NCI-H2081 (cell line): ENCODE results near the gene MED29.
A peak's percentile ranks its signal among the peaks of the same experiment; 100 is the strongest.

ENCODE experiments used
- DNase-seq, 2 experiments: peaks; one replicate each; lab custom pipeline; 2025; lab: John Stamatoyannopoulos, UW

The MED29 gene

DNA sequence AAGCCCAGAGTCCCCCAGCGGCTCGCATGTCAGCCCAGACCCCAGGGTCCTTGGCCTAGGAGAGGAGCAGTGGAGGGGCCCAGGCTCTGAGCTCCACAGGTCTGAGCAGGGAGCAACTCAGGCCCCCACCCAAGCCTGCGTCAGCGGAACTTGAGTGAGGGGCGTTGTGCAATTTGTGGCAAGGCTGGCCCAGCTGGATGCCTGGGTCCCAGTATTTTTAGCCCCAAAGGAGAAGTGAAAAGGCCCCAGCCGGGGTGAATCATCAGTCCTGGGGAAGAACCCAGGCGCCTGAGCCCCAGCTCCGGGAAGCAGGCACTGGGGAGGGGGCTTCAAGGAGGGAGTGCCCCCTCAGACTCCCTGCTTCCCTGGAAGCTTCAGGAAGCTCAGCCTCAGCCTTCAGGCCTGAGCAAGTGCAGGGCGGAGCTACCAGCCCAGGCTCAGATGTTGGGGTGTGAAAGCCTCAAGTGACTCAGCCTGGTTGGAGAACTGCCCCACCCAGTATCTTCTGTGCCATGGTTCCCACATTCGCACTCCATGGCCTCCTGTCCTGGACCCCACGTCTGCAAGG is 7.2 kb downstream of the MED29 start:
- DNase-seq: no peak

DNA sequence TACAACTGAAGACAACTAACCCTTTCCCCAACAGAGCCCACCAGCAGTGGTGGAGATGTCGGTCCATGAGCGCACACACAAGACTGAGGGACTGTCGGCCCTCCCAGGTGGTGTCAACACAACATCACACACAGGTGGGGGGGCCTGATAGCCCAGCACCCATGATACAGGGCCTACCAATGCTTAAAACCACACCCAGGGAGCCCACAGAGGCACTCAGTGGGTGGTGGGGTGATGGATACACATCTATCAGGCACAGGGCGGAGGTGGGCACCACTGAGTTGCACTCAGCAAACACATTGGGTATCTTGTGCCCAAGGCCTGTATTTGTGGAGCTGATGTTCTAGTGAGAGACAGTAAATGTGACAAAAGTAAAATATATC is 8.5 kb downstream of the MED29 start:
- no peak for DNase-seq

DNA sequence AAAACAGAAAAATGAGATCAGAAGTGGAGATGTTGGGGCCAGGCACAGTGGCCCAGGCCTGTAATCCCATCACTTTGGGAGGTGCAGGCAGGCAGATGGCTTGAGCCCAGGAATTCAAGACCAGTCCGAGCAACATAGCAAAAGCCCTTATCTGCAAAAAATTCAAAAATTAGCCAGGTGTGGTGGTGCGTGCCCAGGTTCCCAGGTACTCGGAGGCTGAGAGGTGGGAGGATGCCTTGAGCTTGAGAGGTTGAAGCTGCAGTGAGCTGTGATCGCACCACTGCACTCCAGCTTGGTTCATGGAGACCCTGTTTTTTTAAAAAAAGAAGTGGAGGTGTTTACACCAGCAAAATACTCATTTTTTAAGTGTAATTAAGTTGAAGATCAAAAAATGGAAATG is 8.9 kb downstream of the MED29 start:
- no peak for DNase-seq

DNA sequence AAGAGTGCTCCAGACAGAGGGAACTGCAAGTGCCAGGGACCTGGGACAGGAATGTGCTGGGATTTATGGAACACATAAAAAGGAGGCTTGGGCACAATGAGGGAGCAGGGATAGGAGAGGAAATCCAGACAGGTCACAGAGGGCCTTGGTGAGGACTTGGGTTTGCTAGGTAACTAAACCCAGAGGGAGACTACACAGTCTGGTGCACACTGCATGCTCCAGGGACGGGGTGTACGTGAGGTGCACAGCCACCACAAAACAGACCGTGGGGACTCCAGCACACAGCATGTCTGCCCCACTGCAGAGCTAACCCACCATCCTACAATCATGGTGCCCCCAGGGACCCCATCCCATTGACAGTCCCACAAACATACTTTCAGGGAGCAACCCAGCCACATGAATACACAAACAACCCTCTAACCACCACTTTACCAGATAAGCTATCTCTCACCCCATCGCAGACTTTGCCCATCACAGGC is 9.9 kb downstream of the MED29 start:
- no peak for DNase-seq

DNA sequence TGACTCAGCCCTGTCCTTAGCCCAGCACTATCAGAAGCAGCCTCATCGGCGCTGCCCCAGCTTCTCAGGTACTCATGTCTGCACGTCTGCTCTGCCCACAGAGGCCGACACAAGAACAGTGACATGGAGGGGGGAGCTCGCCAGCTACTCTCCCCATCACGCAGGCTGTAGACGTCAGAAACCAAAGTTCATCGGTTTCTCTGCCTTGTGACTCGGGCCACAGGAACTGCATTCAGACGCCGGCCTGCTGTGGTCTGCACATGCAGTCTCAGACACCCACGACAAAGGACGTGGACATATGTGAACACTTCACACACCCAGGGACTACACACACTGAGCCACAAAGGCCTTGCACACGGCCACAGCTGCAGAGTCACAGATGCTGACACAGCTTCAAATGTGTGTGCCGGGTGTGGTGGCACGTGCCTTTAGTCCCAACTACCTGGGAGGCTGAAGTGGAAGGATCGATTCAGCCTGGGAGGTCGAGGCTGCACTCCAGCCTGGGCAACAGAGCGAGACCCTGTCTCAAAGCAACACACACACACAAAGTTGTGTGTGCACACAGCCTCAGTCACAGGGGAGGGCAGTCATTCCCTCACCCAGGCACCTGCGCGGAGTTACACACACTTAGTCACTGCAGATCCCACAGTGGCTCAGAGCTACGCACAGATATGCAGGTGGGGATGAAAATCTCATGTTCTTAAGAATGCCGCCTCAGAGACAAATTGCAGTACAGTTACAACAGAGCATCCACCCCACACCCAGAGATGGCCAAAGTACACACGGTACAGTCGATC is 10.6 kb downstream of the MED29 start:
- no peak for DNase-seq

DNA sequence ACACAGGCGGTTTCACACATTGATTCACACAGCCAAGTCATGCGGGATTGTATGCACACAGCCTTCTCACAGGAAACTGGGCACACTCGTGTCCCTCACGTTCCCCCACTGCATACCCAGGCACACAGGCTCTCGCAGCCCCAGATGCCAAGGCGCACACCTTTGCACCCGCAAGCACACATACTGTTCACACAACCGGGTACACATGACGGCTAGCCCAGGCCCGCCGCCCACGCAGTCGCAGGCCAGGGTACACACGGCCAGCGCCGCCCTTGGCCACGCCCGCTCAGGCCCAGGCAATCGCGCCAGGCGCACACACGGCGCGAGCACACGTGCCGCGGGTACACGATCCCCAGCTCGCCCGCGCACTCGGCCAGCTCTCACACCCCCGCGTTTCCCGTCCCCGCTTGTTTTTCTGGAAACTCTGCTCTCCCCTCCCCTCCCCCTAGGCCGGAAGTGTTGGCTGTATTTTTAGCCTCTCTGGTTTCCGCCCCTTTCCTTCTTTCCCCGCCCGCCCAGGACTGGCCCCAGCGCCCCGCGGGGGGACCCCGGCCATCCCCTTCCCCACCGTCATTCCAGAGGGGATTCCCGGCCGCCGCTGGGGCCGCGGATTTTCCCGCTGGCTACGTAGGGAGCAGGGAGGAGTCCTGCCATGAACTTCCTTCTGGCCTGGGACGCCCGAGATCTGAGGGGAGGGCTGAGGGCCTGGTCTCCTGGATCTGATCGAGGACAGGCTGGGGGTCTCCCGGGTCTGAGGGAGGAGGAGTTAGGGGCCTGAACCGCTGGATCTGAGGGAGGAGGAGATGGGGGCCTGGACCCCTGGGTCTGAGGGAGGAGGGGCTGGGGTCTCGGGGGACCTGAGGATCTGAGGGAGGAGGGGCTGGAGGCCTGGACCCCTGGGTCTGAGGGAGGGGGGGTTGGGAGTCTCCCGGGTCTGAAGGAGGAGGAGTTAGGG is 11.4 kb downstream of the MED29 start:
- peak; percentile 72 to 75 for DNase-seq

DNA sequence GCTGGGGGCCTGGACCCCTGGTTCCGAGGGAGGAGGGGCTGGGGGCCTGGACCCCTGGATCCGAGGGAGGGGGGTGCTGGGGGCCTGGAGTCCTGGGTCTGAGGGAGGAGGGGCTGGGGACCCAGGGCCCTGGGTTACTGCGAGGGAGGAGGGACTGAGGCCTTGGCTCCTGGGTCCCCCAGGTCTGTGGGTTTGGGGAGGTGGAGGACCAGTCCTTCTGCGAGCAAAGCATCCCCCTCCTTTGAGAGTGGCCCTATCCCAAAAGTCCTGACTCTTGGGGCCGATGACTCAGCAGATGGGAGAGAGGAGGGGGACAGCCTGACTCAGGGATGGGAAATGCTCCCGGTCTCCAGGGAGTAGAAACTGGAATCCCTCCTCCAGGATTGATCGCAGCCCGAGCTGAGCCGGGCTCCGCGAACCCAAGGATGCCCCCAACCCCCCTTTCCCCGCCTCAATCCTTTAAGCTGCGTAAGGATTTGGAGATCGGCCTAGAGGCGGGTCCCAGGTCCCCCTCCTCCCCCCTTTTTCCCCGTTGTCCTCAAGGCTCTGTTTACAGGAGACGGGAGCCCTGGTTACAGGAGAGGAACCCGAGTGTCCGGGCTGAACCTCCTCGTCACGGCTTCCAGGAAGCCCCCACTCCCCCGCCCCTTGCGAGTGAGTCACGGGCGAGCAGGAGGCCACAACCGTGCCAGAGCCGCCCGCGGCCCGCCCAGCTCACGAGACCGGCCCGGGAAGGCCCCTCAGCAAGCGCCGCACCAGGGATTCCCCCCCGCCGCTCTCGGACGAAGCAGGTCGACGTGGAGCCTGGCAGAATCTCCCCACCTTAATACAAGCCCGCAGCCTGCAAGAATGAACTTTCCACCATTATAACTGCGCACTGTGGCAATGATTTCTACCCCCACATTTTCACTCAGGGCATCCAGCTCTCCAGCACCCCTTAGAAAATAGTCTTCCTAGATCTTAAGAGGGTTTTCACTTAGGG is 12.4 kb downstream of the MED29 start:
- DNase-seq: no peak

DNA sequence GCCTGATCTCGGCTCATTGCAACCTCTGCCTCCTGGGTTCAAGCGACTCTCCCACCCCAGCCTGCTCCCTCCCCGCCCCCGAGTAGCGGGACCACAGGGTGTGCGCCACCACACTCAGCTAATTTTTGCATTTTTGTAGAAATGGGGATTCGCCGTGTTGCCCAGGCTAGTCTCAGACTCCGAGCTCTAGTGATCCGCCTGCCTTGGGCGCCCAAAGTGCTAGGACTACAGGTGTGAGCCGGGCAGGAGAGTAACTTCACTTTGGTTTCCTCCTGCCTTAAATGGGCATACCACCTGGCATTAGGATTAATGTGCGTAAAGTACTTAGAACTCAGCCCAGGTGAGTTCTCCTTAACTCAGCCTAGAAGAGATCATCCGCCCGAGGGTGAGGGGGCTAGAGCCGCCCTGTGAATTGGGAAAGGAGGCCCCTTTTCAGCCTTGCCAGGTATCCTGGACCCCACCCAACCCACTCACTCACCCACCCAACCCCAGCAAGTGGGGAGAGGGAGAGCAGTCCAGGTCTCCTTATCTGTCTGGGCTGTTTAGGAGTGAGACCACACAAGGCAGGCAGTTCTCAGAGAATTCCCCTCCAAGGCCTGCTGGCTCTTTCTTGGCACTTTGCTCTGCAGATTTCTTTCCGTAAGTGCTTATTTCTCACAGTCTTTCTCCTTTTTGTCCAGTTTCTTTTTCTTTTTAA is 14.2 kb downstream of the MED29 start:
- no peak for DNase-seq

DNA sequence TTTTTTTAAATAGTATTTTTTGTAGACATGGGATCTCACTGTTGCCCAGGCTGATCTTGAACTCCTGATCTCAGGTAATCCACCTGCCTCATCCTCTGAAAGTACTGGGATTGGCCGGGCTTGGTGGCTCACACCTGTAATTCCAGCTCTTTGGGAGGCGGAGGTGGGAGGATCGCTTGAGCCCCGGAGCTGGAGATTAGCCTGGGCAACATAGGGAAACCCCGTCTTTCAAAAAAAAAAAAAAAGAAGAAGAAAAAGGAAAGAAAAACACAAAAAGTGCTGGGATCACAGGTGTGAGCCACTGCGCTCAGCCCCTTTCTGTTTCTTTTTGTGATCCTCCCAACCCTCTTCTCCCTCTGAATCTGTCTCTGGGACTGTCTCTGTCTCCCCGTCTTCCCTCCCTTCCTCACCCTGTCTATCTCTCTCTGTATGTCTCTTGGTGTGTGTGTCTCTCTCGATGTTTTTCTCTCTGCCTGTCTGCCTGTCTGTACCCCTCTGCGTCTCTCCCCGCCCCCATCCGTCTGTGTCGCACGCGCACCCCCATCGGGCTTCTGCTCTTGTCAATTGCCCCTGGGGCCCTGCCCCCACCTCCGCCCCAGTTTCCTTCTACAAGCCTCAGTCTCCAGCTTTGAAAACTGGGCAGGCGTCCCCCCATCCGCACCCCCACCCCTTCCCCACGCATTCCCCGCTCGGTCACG is 14.9 kb downstream of the MED29 start:
- DNase-seq: no peak

DNA sequence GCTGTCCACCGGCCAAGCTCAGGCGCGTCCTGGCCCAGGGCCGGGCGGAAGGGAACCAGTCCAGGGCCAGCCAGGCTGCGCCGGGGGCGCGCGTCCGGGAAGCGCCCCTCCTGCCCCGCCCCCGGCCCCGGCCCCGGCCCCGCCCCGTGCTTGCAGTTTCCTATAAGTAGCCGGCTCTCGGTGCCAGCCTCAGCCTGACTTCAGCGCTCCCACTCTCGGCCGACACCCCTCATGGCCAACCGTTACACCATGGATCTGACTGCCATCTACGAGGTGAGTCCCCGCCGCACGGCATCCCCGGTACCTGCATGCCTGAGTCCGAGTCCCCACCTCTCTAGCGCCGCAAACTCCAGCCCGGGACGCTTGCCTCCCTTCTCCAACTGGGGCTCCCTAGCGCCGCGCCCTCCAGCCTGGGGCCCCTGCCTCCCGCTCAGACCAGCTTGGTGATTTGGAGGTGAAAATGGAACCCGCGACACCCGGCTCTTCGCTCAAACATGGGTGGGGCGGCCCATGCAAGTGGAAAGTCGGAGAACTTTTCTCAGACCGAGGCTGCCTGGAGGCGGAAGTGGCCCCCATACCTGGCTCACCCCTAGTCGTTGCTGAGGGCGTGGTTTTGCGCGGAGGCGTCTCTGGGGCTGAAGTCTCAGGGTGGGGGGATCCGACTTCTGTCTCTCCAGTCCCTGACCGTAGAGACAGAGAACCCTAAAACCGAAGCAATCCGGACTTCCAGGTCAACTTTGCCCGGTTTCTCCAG is 15.7 kb downstream of the MED29 start, which contains the start of gene ZFP36:
Gene ZFP36 (plus strand): TSS at position 192 of the 754 bp plus-strand sequence. CDS start 58 bp downstream, at position 250.
- peak; percentile 48 to 61 for DNase-seq

DNA sequence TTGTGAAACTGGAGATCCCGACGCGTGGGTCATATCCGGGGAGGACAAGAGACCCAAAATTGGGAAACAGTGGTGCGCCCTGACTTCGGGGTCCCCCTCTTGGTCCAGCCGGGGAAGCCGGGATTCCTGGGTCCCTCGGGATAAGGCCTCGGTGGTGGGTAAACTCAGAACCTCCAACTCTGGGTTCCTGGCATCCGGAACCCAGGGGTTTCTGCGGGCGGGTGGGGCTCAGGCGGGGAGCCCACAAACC is 16.2 kb downstream of the MED29 start:
- DNase-seq: no peak

DNA sequence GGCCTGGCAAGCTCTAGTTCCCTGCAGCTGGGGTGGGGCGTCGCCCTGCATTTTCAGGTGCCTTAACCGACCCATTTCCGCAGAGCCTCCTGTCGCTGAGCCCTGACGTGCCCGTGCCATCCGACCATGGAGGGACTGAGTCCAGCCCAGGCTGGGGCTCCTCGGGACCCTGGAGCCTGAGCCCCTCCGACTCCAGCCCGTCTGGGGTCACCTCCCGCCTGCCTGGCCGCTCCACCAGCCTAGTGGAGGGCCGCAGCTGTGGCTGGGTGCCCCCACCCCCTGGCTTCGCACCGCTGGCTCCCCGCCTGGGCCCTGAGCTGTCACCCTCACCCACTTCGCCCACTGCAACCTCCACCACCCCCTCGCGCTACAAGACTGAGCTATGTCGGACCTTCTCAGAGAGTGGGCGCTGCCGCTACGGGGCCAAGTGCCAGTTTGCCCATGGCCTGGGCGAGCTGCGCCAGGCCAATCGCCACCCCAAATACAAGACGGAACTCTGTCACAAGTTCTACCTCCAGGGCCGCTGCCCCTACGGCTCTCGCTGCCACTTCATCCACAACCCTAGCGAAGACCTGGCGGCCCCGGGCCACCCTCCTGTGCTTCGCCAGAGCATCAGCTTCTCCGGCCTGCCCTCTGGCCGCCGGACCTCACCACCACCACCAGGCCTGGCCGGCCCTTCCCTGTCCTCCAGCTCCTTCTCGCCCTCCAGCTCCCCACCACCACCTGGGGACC is 16.6 kb downstream of the MED29 start:
- DNase-seq: no peak

DNA sequence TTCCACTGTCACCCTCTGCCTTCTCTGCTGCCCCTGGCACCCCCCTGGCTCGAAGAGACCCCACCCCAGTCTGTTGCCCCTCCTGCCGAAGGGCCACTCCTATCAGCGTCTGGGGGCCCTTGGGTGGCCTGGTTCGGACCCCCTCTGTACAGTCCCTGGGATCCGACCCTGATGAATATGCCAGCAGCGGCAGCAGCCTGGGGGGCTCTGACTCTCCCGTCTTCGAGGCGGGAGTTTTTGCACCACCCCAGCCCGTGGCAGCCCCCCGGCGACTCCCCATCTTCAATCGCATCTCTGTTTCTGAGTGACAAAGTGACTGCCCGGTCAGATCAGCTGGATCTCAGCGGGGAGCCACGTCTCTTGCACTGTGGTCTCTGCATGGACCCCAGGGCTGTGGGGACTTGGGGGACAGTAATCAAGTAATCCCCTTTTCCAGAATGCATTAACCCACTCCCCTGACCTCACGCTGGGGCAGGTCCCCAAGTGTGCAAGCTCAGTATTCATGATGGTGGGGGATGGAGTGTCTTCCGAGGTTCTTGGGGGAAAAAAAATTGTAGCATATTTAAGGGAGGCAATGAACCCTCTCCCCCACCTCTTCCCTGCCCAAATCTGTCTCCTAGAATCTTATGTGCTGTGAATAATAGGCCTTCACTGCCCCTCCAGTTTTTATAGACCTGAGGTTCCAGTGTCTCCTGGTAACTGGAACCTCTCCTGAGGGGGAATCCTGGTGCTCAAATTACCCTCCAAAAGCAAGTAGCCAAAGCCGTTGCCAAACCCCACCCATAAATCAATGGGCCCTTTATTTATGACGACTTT is 17.4 kb downstream of the MED29 start:
- peak in 1 of 2 experiments; percentile 18 for DNase-seq

DNA sequence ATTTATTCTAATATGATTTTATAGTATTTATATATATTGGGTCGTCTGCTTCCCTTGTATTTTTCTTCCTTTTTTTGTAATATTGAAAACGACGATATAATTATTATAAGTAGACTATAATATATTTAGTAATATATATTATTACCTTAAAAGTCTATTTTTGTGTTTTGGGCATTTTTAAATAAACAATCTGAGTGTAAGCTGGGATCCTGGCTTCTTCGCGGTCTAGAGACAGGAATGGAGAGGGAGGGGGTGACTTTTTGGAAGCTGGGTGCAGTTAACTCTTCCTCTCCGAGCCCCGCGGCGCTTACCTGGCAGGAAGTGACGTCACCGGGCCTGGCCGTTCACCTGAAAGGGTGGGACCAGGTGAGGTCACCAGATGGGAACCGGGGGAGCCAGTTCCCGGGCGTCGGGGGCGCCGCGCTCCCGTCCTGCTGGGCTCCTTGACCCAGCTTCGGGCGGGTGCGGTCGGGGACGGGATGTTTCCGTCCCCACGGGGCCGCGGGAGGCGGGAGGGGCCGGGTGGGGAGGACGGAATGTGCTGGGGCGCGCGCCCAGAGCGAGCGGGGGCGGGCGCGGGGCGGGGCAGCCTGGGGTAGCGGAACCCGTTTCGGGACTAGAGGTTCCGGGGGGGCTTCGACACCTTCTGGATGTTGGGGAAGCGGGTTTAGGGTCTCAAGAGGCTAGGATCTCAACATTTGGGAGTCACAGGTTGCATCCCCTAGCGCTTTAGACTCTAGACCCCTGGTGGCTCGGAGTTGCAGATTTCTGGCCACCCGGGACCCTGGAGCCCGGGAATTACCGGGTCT is 18.2 kb downstream of the MED29 start:
- DNase-seq: peak; percentile 91 to 92

DNA sequence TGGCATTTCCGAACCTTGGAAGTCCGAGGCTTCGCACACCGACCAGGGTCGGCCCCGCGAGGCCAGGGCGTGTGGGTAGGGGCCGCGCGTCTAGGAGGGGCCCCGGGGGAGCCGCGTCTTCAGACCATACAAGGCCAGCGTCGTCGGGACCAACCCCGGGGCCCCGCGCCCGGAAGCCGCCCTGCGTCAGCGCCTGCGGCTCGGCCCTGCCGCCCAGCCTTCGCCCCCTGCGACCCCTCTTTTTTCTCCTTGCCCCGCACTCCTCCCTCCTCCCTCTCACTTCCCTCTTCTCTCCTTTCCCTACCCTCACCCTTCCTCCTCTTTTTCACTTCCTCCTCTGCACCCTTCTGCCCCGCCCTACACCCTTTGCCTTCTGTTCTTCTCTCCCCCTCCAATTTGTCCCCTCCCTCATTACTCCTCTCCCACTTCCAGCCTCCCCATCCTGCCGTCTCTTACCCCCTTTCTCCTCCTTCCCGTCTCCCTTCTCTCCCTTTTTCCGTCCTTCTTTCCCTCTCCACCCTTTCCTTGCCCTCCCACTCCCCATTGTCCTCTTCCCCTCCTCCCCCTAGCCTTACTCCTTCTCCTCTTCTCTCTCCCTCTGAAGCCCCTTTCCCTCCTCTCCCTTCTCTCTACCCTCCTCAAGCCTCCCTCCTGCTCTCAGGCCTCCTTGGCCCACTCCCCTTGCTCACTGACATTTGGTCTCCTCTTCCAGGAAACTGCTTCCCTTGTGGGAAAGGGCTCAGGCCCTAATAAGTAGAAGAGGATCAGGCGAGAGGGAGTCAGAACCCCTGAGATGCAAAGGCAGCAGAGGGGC is 19.0 kb downstream of the MED29 start:
- no peak for DNase-seq

DNA sequence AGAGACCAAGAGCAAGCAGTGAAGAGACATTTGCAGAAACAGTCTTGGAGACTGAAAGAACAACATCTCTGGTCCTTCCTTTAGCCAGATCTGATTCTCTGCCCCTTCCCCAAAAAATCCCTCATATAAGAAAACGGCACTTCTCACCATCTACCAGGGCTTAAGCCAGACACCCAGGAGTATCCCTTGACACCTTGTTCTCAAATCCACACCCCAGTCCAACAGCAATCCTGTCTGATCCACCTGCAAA is 19.6 kb downstream of the MED29 start:
- no peak for DNase-seq
